Right ventricle myocardium inferior (tissue), 1 donor: ENCODE data around the gene POLRMT. TPM values are rescaled to one million over a fixed set of nuclear protein-coding genes. Genes with fewer than 3 reads are reported as not detected.
"Not testable (repeated sequence)": the region's sequence is repeated elsewhere in the genome, so short reads cannot be mapped to it uniquely, and the experiment has no call there.

Experiments used
- ATAC-seq: fragments of 200-7000 bp; cut with Tn5 transposase; one replicate; pipeline ENCODE4 v1.9.1; 2020; ENCODE audit warnings: mild to moderate bottlenecking, moderate library complexity
- DNase-seq: peaks from one replicate; pipeline ENCODE4 v3.0.0; 2021; ENCODE audit errors: missing footprints
- intact Hi-C: fragments of 100-400 bp; cut with DNase I; formaldehyde crosslinking; loops from one replicate; pipeline ENCODE4 v1.11.0; 2022
- total RNA-seq: library from RNA; stranded (reverse); fragmentation: NEBNext Ultra II Directional; extraction: Animal tissue kit (Norgen Biotek cat#: 25700); gene quantifications from one replicate; pipeline ENCODE4 v1.2.1, GENCODE V29; 2021
- donor health status: DM: no; HTN: yes; CAD: no; lungs with severe emphysema.

The POLRMT gene
- total RNA-seq, 1 donor from 2014 or later: 51.2 TPM

GRCh38 chr19:638906-639252 is 5.5 kb upstream of the POLRMT start:
- intact Hi-C loops: no loop called here

GRCh38 chr19:634975-635652 is 1.8 kb upstream of the POLRMT start:
- ATAC-seq: no peak
- intact Hi-C loops: loop anchor here (5.0 kb wide), 2 partner anchors 63 to 103 kb away; partner anchors contain the start of genes BSG and CDC34
- no peak for DNase-seq

More at GRCh38 chr19:638906-639252, 5.5 kb upstream of the POLRMT start:
- no peak for DNase-seq
- ATAC-seq: no peak

- DNase-seq (no peak), ATAC-seq (no peak)
- intact Hi-C loops: loop anchor here (5.0 kb wide), 2 partner anchors 62 to 102 kb away; partner anchors contain the start of genes BSG and CDC34
Observed at GRCh38 chr19:633786-634639, 676 bp upstream of the POLRMT start.

GRCh38 chr19:632579-633067 is 714 bp downstream of the POLRMT start:
- ATAC-seq: no peak
- DNase-seq: no peak
- intact Hi-C loops: loop anchor here (5.0 kb wide), 2 partner anchors 60 to 100 kb away; partner anchors contain the start of genes BSG and CDC34

- DNase-seq (no peak), ATAC-seq (no peak)
- intact Hi-C loops: loop anchor here (5.0 kb wide), 2 partner anchors 58 to 98 kb away; partner anchors contain the start of genes BSG and CDC34
Observed at GRCh38 chr19:629961-630714, 3.2 kb downstream of the POLRMT start.

GRCh38 chr19:629515-629914 is 3.8 kb downstream of the POLRMT start:
- DNase-seq, intact Hi-C loops, ATAC-seq: not testable (repeated sequence)

- intact Hi-C loops: no loop called here
- ATAC-seq: no peak
Observed at GRCh38 chr19:628168-628567, 5.2 kb downstream of the POLRMT start.

GRCh38 chr19:626566-626965 is 6.8 kb downstream of the POLRMT start:
- intact Hi-C loops, DNase-seq, ATAC-seq: not testable (repeated sequence)

More at GRCh38 chr19:628168-628567, 5.2 kb downstream of the POLRMT start:
- DNase-seq: no peak

GRCh38 chr19:625257-625656 is 8.1 kb downstream of the POLRMT start:
- no peak for ATAC-seq
- DNase-seq: no peak
- intact Hi-C loops: no loop called here

GRCh38 chr19:624433-625109 is 8.8 kb downstream of the POLRMT start:
- intact Hi-C loops: no loop called here
- DNase-seq: no peak
- ATAC-seq: no peak

GRCh38 chr19:623974-624373 is 9.4 kb downstream of the POLRMT start:
- DNase-seq: no peak
- intact Hi-C loops: no loop called here
- ATAC-seq: no peak

- DNase-seq (no peak), ATAC-seq (no peak)
- intact Hi-C loops: no loop called here
Observed at GRCh38 chr19:623175-623916, 10.0 kb downstream of the POLRMT start.

- intact Hi-C loops: no loop called here
- no peak for DNase-seq
- no peak for ATAC-seq
Observed at GRCh38 chr19:622666-623065, 10.7 kb downstream of the POLRMT start.

GRCh38 chr19:621819-622218 is 11.5 kb downstream of the POLRMT start:
- ATAC-seq: no peak
- intact Hi-C loops: no loop called here
- no peak for DNase-seq

GRCh38 chr19:621191-621590 is 12.1 kb downstream of the POLRMT start:
- ATAC-seq, intact Hi-C loops, DNase-seq: not testable (repeated sequence)

- ATAC-seq (no peak), DNase-seq (no peak)
- intact Hi-C loops: no loop called here
Observed at GRCh38 chr19:620166-620862, 13.0 kb downstream of the POLRMT start.
